Mesenchymal stem cell (in vitro differentiated cells and primary cell): Measurements from ENCODE around the gene KCNG2.

Experiments used
- DNase-seq: peaks from one replicate; pipeline ENCODE4 v3.0.0-alpha.2; 2013
- H2AFZ ChIP-seq: one replicate; pipeline ENCODE4 v1.6.1; 2013; ENCODE audit warnings: low read depth, mild to moderate bottlenecking, control low read depth, inconsistent platforms, low read length, moderate library complexity
- H2AK5ac ChIP-seq: 2 replicates; pipeline ENCODE4 v1.6.1; 2013; ENCODE audit warnings: low read length, moderate library complexity, mild to moderate bottlenecking, inconsistent platforms; ENCODE audit not compliant: severe bottlenecking
- H2BK120ac ChIP-seq: one replicate; pipeline ENCODE4 v1.6.1; 2013; ENCODE audit warnings: low read depth, mild to moderate bottlenecking, inconsistent platforms, low read length, moderate library complexity
- H2BK12ac ChIP-seq, 2 experiments: one replicate each; pipeline ENCODE4 v1.6.1; 2013; ENCODE audit warnings: inconsistent platforms in 2 of 2, low read length in 2 of 2, mild to moderate bottlenecking in 2 of 2, moderate library complexity in 2 of 2, control low read depth in 1 of 2
- H2BK15ac ChIP-seq: one replicate; pipeline ENCODE4 v1.6.1; 2013; ENCODE audit warnings: mild to moderate bottlenecking, low read depth, inconsistent platforms; ENCODE audit not compliant: poor library complexity, severe bottlenecking
- H2BK5ac ChIP-seq: 2 replicates; pipeline ENCODE4 v1.6.1; 2013; ENCODE audit warnings: low read depth, mild to moderate bottlenecking, low read length, control low read depth, inconsistent platforms; ENCODE audit not compliant: poor library complexity, severe bottlenecking
- H3K14ac ChIP-seq, 2 experiments: one replicate each; pipeline ENCODE4 v1.6.1; 2013; ENCODE audit warnings: inconsistent platforms in 2 of 2, low read length in 2 of 2, control low read depth in 1 of 2, mild to moderate bottlenecking in 1 of 2, moderate library complexity in 1 of 2
- H3K18ac ChIP-seq, 2 experiments: one replicate each; pipeline ENCODE4 v1.6.1; 2013; ENCODE audit warnings: inconsistent platforms in 2 of 2, low read length in 2 of 2, control low read depth in 1 of 2, low read depth in 1 of 2, mild to moderate bottlenecking in 1 of 2
- H3K23ac ChIP-seq, 2 experiments: one replicate each; pipeline ENCODE4 v1.6.1; 2013; ENCODE audit warnings: inconsistent platforms in 2 of 2, low read length in 2 of 2, mild to moderate bottlenecking in 2 of 2, moderate library complexity in 2 of 2, control low read depth in 1 of 2
- H3K27ac ChIP-seq: 2 replicates; pipeline ENCODE4 v1.5.1; 2013; ENCODE audit warnings: mild to moderate bottlenecking, moderate library complexity, low read length, control low read depth, inconsistent platforms; ENCODE audit not compliant: poor library complexity, severe bottlenecking
- H3K27me3 ChIP-seq, 2 experiments: 2 replicates each; pipeline versions ENCODE4 v1.6.1 to v1.7.0; 2013; ENCODE audit warnings: low read length in 2 of 2, mild to moderate bottlenecking in 2 of 2, moderate library complexity in 2 of 2, control low read depth in 1 of 2, inconsistent platforms in 1 of 2; ENCODE audit not compliant: control insufficient read depth in 1 of 2, insufficient read depth in 1 of 2
- H3K36me3 ChIP-seq, 2 experiments: 2 replicates each; pipeline versions ENCODE4 v1.6.1 to v1.7.0; 2013; ENCODE audit warnings: low read length in 2 of 2, control low read depth in 1 of 2, inconsistent platforms in 1 of 2, low read depth in 1 of 2, mild to moderate bottlenecking in 1 of 2; ENCODE audit not compliant: insufficient read depth in 2 of 2, control insufficient read depth in 1 of 2
- H3K4ac ChIP-seq, 2 experiments: one replicate each; pipeline ENCODE4 v1.6.1; 2013; ENCODE audit warnings: inconsistent platforms in 2 of 2, low read length in 2 of 2, mild to moderate bottlenecking in 2 of 2, moderate library complexity in 2 of 2, control low read depth in 1 of 2, low read depth in 1 of 2
- H3K4me1 ChIP-seq: 2 replicates; pipeline ENCODE4 v1.6.1; 2013; ENCODE audit warnings: low read depth, low read length, control low read depth; ENCODE audit not compliant: control insufficient read depth, insufficient read depth
- H3K4me2 ChIP-seq: 2 replicates; pipeline ENCODE4 v1.6.1; 2013; ENCODE audit warnings: low read length, mild to moderate bottlenecking, inconsistent platforms; ENCODE audit not compliant: poor library complexity, severe bottlenecking
- H3K4me3 ChIP-seq, 2 experiments: 2 replicates each; pipeline versions ENCODE4 v1.5.1 to v1.7.0; 2013; ENCODE audit warnings: low read length in 2 of 2, mild to moderate bottlenecking in 2 of 2, control low read depth in 1 of 2, low read depth in 1 of 2; ENCODE audit not compliant: insufficient read depth in 1 of 2
- H3K79me1 ChIP-seq: replicated peaks from 2 replicates; pipeline ENCODE4 v1.6.1; 2013; ENCODE audit warnings: mild to moderate bottlenecking, control low read depth, low read length, inconsistent platforms; ENCODE audit not compliant: poor library complexity, severe bottlenecking
- H3K9ac ChIP-seq: 2 replicates; pipeline ENCODE4 v1.7.0; 2013; ENCODE audit warnings: mild to moderate bottlenecking, low read length, moderate library complexity
- H3K9me3 ChIP-seq: 2 replicates; pipeline ENCODE4 v1.7.0; 2013; ENCODE audit warnings: mild to moderate bottlenecking, low read length; ENCODE audit not compliant: control insufficient read depth
- H4K8ac ChIP-seq: one replicate; pipeline ENCODE4 v1.6.1; 2013; ENCODE audit warnings: inconsistent platforms, mild to moderate bottlenecking, low read length, moderate library complexity
- H4K91ac ChIP-seq: one replicate; pipeline ENCODE4 v1.6.1; 2013; ENCODE audit warnings: mild to moderate bottlenecking, low read length, inconsistent platforms
- WGBS: methylation state at CpG from one replicate; pipeline ENCODE4 v1.1.7; 2013; ENCODE audit warnings: mixed read lengths; 5-methylcytosine and 5-hydroxymethylcytosine counted together

The KCNG2 gene

GRCh38 chr18:79756826-79757225, 40.9 kb upstream of the KCNG2 start:
- Histone ChIP-seq H2AFZ (no peak overlapping the region), H3K9ac (no peak overlapping the region), H2BK5ac (no peak overlapping the region), H3K79me1 (peaks cover 8% of the 10 kb centered on the region), H2AK5ac (no peak overlapping the region), H2BK12ac (no peak overlapping the region), H2BK120ac (no peak overlapping the region), H3K4me1 (no peaks in the 10 kb centered on the region), H3K4me2 (no peak overlapping the region), H3K27ac (no peak overlapping the region), H2BK15ac (no peak overlapping the region), H4K8ac (no peak overlapping the region), H3K27me3 (no peaks in the 10 kb centered on the region), H3K14ac (no peak overlapping the region), H3K4ac (no peak overlapping the region), H3K23ac (no peak overlapping the region), H3K18ac (no peak overlapping the region), H3K4me3 (no peak overlapping the region), H4K91ac (no peak overlapping the region), H3K36me3 (peaks cover 32 to 35% of the 10 kb centered on the region in 2 experiments), H3K9me3 (no peaks in the 10 kb centered on the region)
- DNase-seq: no peak
- WGBS: 90% methylated on average over 11 of the region's 11 CpGs

GRCh38 chr18:79760348-79760747, 37.4 kb upstream of the KCNG2 start:
- Histone ChIP-seq H2BK15ac (no peak overlapping the region), H2BK12ac (no peak overlapping the region), H2AFZ (no peak overlapping the region), H3K4me2 (no peak overlapping the region), H4K8ac (no peak overlapping the region), H3K4me3 (no peak overlapping the region), H3K9ac (no peak overlapping the region), H4K91ac (no peak overlapping the region), H3K27ac (no peak overlapping the region), H3K36me3 (peaks cover 9 to 12% of the 10 kb centered on the region in 2 experiments), H3K18ac (no peak overlapping the region), H3K27me3 (no peaks in the 10 kb centered on the region), H3K14ac (no peak overlapping the region), H3K4me1 (no peaks in the 10 kb centered on the region), H3K79me1 (no peaks in the 10 kb centered on the region), H3K9me3 (peaks cover 5% of the 10 kb centered on the region), H3K4ac (no peak overlapping the region), H2BK120ac (no peak overlapping the region), H3K23ac (no peak overlapping the region), H2AK5ac (no peak overlapping the region), H2BK5ac (no peak overlapping the region)
- DNase-seq: no peak
- WGBS: no CpG with 5 or more reads among the region's 1 CpG

- Histone ChIP-seq H3K9me3 (peaks cover 5% of the 10 kb centered on the region), H2BK12ac (no peak overlapping the region)
- 75% methylated on average over 1 of the region's 1 CpG for WGBS
Measured at GRCh38 chr18:79760881-79761280, 36.9 kb upstream of the KCNG2 start.

GRCh38 chr18:79763407-79763806, 34.3 kb upstream of the KCNG2 start:
- no peak overlapping the region for H2BK15ac ChIP-seq
- no peaks in the 10 kb centered on the region for H3K27me3 ChIP-seq
- peaks cover 20% of the 10 kb centered on the region for H3K9me3 ChIP-seq
- H2BK5ac ChIP-seq: no peak overlapping the region
- H3K9ac ChIP-seq: no peak overlapping the region
- H3K27ac ChIP-seq: no peak overlapping the region
- no peak overlapping the region for H3K4ac ChIP-seq
- H3K4me3 ChIP-seq: no peak overlapping the region
- H4K8ac ChIP-seq: no peak overlapping the region
- H3K4me2 ChIP-seq: no peak overlapping the region
- no peaks in the 10 kb centered on the region for H3K79me1 ChIP-seq
- H2BK12ac ChIP-seq: no peak overlapping the region
- no peak overlapping the region for H3K23ac ChIP-seq
- H3K4me1 ChIP-seq: no peaks in the 10 kb centered on the region
- H4K91ac ChIP-seq: no peak overlapping the region
- H3K36me3 ChIP-seq: no peaks in the 10 kb centered on the region
- no peak for DNase-seq
- no peak overlapping the region for H2BK120ac ChIP-seq
- H2AK5ac ChIP-seq: no peak overlapping the region
- H2AFZ ChIP-seq: no peak overlapping the region
- H3K18ac ChIP-seq: no peak overlapping the region
- H3K14ac ChIP-seq: no peak overlapping the region

More at GRCh38 chr18:79760881-79761280, 36.9 kb upstream of the KCNG2 start:
- Histone ChIP-seq H3K4ac (no peak overlapping the region), H2AFZ (no peak overlapping the region), H2AK5ac (no peak overlapping the region), H3K4me3 (no peak overlapping the region), H4K91ac (no peak overlapping the region), H3K27ac (no peak overlapping the region), H3K9ac (no peak overlapping the region), H3K79me1 (no peaks in the 10 kb centered on the region), H3K36me3 (peaks cover 5 to 7% of the 10 kb centered on the region in 2 experiments), H3K18ac (no peak overlapping the region), H2BK5ac (no peak overlapping the region), H3K27me3 (no peaks in the 10 kb centered on the region), H3K4me2 (no peak overlapping the region), H2BK15ac (no peak overlapping the region), H4K8ac (no peak overlapping the region), H3K23ac (no peak overlapping the region), H2BK120ac (no peak overlapping the region), H3K14ac (no peak overlapping the region), H3K4me1 (no peaks in the 10 kb centered on the region)
- DNase-seq: no peak
